ENCODE data around the gene GID4. TPM values are rescaled to one million over a fixed set of nuclear protein-coding genes. Genes with fewer than 3 reads are reported as not detected.

The GID4 gene
- polyA plus RNA-seq, 3 donors, result 4.1 to 6.0 (median 4.4) TPM

- H3K4me1 Mint-ChIP-seq, result peaks cover 49% of the 10 kb centered on the region
- no peaks in the 10 kb centered on the region for H3K9me3 Mint-ChIP-seq
- WGBS (ENCODE audit: insufficient coverage), result under 1% methylated on average over 63 of the region's 81 CpGs
- Histone ChIP-seq H3K9me3 (replicated peaks in 1 of 2; ENCODE audit: control insufficient read depth in 1 of 2, insufficient read depth in 1 of 2, low read length in 2 of 2) (no peaks in the 10 kb centered on the region), H3K9ac (ENCODE audit: insufficient read depth, low read length, poor library complexity, severe bottlenecking) (peak overlapping the region; percentile 87), H3K4me1 (ENCODE audit: control insufficient read depth in 1 of 2, insufficient read depth in 2 of 2, low read length in 2 of 2) (peaks cover 35 to 42% of the 10 kb centered on the region in 2 donors), H3K27ac (ENCODE audit: low read depth in 1 of 2, low read length in 2 of 2) (peak overlapping the region in 1 of 2 donors; percentile 97), H3K79me2 (ENCODE audit: insufficient read depth, low read length) (peaks cover 52% of the 10 kb centered on the region), H2AFZ (ENCODE audit: insufficient read depth, low read depth, low read length, poor library complexity, severe bottlenecking) (peak overlapping the region; percentile 97), H3K27me3 (ENCODE audit: control insufficient read depth in 2 of 2, insufficient read depth in 2 of 2, low read length in 2 of 2) (no peaks in the 10 kb centered on the region), H3K36me3 (replicated peaks in 1 of 2; ENCODE audit: control insufficient read depth in 1 of 2, insufficient read depth in 2 of 2, low read length in 2 of 2) (peaks cover 0 to 3% of the 10 kb centered on the region in 2 donors), H3K4me2 (replicated peaks; ENCODE audit: extremely low read depth, low read length, poor library complexity, severe bottlenecking) (peak overlapping the region; percentile 95), H4K20me1 (ENCODE audit: insufficient read depth, low read length) (peaks cover 27% of the 10 kb centered on the region), H3K4me3 (replicated peaks in 1 of 3; ENCODE audit: low read depth in 2 of 3, low read length in 3 of 3) (peak overlapping the region; percentile 59 to 98 (median 92))
- H3K36me3 Mint-ChIP-seq, result peaks cover 4 to 6% of the 10 kb centered on the region in 2 donors
- DNase-seq, result peak; percentile 9 to 31 (median 18)
- intact Hi-C loops (cut with micrococcal nuclease), result loop anchor here (5.0 to 10.0 kb wide), 5 partner anchors 143 to 357 kb away; partner anchors contain the start of genes ALKBH5 (in 1 of the 2) and RAI1 (in 1 of the 2)
- peak overlapping the region in 6 of 7 donors; percentile 50 to 90 (median 87) for H3K27ac Mint-ChIP-seq
- peak overlapping the region; percentile 93 to 100 for H3K4me3 Mint-ChIP-seq
- peaks cover 0 to 2% (median 0%) of the 10 kb centered on the region in 3 donors for H3K27me3 Mint-ChIP-seq (ENCODE audit: low read depth in 3 of 3)
- TF ChIP-seq, protein P1, sequence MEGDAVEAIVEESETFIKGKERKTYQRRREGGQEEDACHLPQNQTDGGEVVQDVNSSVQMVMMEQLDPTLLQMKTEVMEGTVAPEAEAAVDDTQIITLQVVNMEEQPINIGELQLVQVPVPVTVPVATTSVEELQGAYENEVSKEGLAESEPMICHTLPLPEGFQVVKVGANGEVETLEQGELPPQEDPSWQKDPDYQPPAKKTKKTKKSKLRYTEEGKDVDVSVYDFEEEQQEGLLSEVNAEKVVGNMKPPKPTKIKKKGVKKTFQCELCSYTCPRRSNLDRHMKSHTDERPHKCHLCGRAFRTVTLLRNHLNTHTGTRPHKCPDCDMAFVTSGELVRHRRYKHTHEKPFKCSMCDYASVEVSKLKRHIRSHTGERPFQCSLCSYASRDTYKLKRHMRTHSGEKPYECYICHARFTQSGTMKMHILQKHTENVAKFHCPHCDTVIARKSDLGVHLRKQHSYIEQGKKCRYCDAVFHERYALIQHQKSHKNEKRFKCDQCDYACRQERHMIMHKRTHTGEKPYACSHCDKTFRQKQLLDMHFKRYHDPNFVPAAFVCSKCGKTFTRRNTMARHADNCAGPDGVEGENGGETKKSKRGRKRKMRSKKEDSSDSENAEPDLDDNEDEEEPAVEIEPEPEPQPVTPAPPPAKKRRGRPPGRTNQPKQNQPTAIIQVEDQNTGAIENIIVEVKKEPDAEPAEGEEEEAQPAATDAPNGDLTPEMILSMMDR (IDR thresholded peaks at IDR 0.05), result no peak
These were observed 490 bp downstream of the GID4 start for GRCh38 chr17:18039535-18040260.

GRCh38 chr17:18040261-18040858 lies 1.2 kb downstream of the GID4 start:
- H3K27ac ChIP-seq (ENCODE audit: low read depth in 1 of 2, low read length in 2 of 2), result no peak overlapping the region
- 34% methylated on average over 6 of the region's 6 CpGs for WGBS (ENCODE audit: insufficient coverage)
- DNase-seq, result no peak

More at GRCh38 chr17:18040261-18040858, 1.2 kb downstream of the GID4 start:
- peaks cover 35 to 42% of the 10 kb centered on the region in 2 donors for H3K4me1 ChIP-seq (ENCODE audit: control insufficient read depth in 1 of 2, insufficient read depth in 2 of 2, low read length in 2 of 2)
- no peaks in the 10 kb centered on the region for H3K9me3 Mint-ChIP-seq
- peaks cover 0 to 2% (median 0%) of the 10 kb centered on the region in 3 donors for H3K27me3 Mint-ChIP-seq (ENCODE audit: low read depth in 3 of 3)
- peaks cover 48% of the 10 kb centered on the region for H3K4me1 Mint-ChIP-seq
- peak overlapping the region; percentile 93 to 94 for H3K4me3 Mint-ChIP-seq
- peak overlapping the region; percentile 97 for H2AFZ ChIP-seq (ENCODE audit: insufficient read depth, low read depth, low read length, poor library complexity, severe bottlenecking)
- H3K9ac ChIP-seq (ENCODE audit: insufficient read depth, low read length, poor library complexity, severe bottlenecking), result peak overlapping the region; percentile 87
- intact Hi-C loops (cut with micrococcal nuclease), result no loop called here
- H4K20me1 ChIP-seq (ENCODE audit: insufficient read depth, low read length), result peaks cover 22% of the 10 kb centered on the region
- H3K27me3 ChIP-seq (ENCODE audit: control insufficient read depth in 2 of 2, insufficient read depth in 2 of 2, low read length in 2 of 2), result no peaks in the 10 kb centered on the region
- H3K27ac Mint-ChIP-seq, result peak overlapping the region in 5 of 7 donors; percentile 50 to 89 (median 85)
- peaks cover 2 to 6% of the 10 kb centered on the region in 2 donors for H3K36me3 ChIP-seq (replicated peaks in 1 of 2; ENCODE audit: control insufficient read depth in 1 of 2, insufficient read depth in 2 of 2, low read length in 2 of 2)
- H3K36me3 Mint-ChIP-seq, result peaks cover 5 to 6% of the 10 kb centered on the region in 2 donors
- peak overlapping the region; percentile 59 to 98 (median 92) for H3K4me3 ChIP-seq (replicated peaks in 1 of 3; ENCODE audit: low read depth in 2 of 3, low read length in 3 of 3)
- peaks cover 46% of the 10 kb centered on the region for H3K79me2 ChIP-seq (ENCODE audit: insufficient read depth, low read length)
- TF ChIP-seq, protein P1 (IDR thresholded peaks at IDR 0.05), result no peak
- H3K4me2 ChIP-seq (replicated peaks; ENCODE audit: extremely low read depth, low read length, poor library complexity, severe bottlenecking), result peak overlapping the region; percentile 95
- H3K9me3 ChIP-seq (replicated peaks in 1 of 2; ENCODE audit: control insufficient read depth in 1 of 2, insufficient read depth in 1 of 2, low read length in 2 of 2), result no peaks in the 10 kb centered on the region
